Stimulated activated CD4-positive, alpha-beta T cell treated with anti-CD3 and anti-CD28 coated beads, Interleukin-1b, Interleukin-23, amount 100 ng/mL, for 48 hours (primary cell): ENCODE results near the gene FBXW7.
A peak's percentile ranks its signal among the peaks of the same experiment; 100 is the strongest.

ENCODE experiments used
- DNase-seq: peaks from one replicate; pipeline ENCODE4 v3.0.0-alpha.2; 2020

Gene FBXW7

GRCh38 chr4:152540941-152541340 is 5.0 kb upstream of the FBXW7 start:
- DNase-seq = no peak

- no peak for DNase-seq
Observed at GRCh38 chr4:152540293-152540674, 4.4 kb upstream of the FBXW7 start.

GRCh38 chr4:152539556-152540292 is 3.8 kb upstream of the FBXW7 start:
- no peak for DNase-seq

GRCh38 chr4:152537881-152538280 is 2.0 kb upstream of the FBXW7 start:
- no peak for DNase-seq

GRCh38 chr4:152536545-152537182 is 772 bp upstream of the FBXW7 start:
- peak; percentile 76 for DNase-seq

GRCh38 chr4:152535360-152535902 is 461 bp downstream of the FBXW7 start:
- DNase-seq = no peak

GRCh38 chr4:152534541-152535359 is 1.1 kb downstream of the FBXW7 start:
- DNase-seq = peak; percentile 51

- DNase-seq = no peak
Observed at GRCh38 chr4:152531479-152531878, 4.4 kb downstream of the FBXW7 start.

- DNase-seq = no peak
Observed at GRCh38 chr4:152530600-152530999, 5.3 kb downstream of the FBXW7 start.

- DNase-seq = no peak
Observed at GRCh38 chr4:152529880-152530279, 6.0 kb downstream of the FBXW7 start.

GRCh38 chr4:152528060-152528459 is 7.8 kb downstream of the FBXW7 start:
- no peak for DNase-seq

- DNase-seq = no peak
Observed at GRCh38 chr4:152525878-152526277, 10.0 kb downstream of the FBXW7 start.

- DNase-seq = no peak
Observed at GRCh38 chr4:152524427-152524826, 11.5 kb downstream of the FBXW7 start.

- DNase-seq = no peak
Observed at GRCh38 chr4:152523731-152524130, 12.2 kb downstream of the FBXW7 start.

GRCh38 chr4:152522754-152523153 is 13.1 kb downstream of the FBXW7 start:
- DNase-seq = no peak

GRCh38 chr4:152522245-152522644 is 13.6 kb downstream of the FBXW7 start:
- DNase-seq = no peak

GRCh38 chr4:152516156-152516555 is 19.7 kb downstream of the FBXW7 start:
- no peak for DNase-seq

- DNase-seq = no peak
Observed at GRCh38 chr4:152515678-152516077, 20.2 kb downstream of the FBXW7 start.

GRCh38 chr4:152514356-152514755 is 21.5 kb downstream of the FBXW7 start:
- no peak for DNase-seq

- DNase-seq = no peak
Observed at GRCh38 chr4:152513078-152513477, 22.8 kb downstream of the FBXW7 start.

- no peak for DNase-seq
Observed at GRCh38 chr4:152512483-152512882, 23.4 kb downstream of the FBXW7 start.

GRCh38 chr4:152510349-152511147 is 25.3 kb downstream of the FBXW7 start:
- no peak for DNase-seq
